H1 (cell line): ENCODE measurements around the gene ZIC5. TPM values are rescaled to one million over a fixed set of nuclear protein-coding genes. Genes with fewer than 3 reads are reported as not detected.

Source experiments
- SAP30 ChIP-seq: fragments of 300-600 bp; sonication (generic); IDR thresholded peaks from 2 replicates; pipeline ENCODE4 v1.7.1; 2012; ENCODE audit warnings: low read length, moderate library complexity, mild to moderate bottlenecking, inconsistent platforms; ENCODE audit not compliant: insufficient read depth, insufficient replicate concordance
- polyA plus RNA-seq, 7 experiments: library from polyadenylated mRNA; depleted of rRNA in 3 of 7; stranded (reverse) in 5 of 7; unstranded in 2 of 7; fragments of >200 nt in 5 of 7; fragments of 200-250 nt in 2 of 7; gene quantifications; 1 replicate in 5 of 7; 2 replicates in 1 of 7; 4 replicates in 1 of 7; pipeline versions ENCODE4 v1.2.1 to v1.2.3, GENCODE V29; 2011 to 2013; ENCODE audit warnings: missing spikeins in 2 of 7, mixed read lengths in 2 of 7
- total RNA-seq: library from RNA; stranded (reverse); fragmentation: NEBNext Ultra II Directional; extraction: Animal tissue kit (Norgen Biotek cat#: 25700); gene quantifications from 2 replicates; pipeline ENCODE4 v1.2.1, GENCODE V29; 2021

Gene ZIC5
- total and polyA plus RNA-seq, 2 of the 8 experiments (the other 6 are each of a cell fraction or from before 2014, with no cell fraction given): 14.2 to 52.7 TPM

DNA sequence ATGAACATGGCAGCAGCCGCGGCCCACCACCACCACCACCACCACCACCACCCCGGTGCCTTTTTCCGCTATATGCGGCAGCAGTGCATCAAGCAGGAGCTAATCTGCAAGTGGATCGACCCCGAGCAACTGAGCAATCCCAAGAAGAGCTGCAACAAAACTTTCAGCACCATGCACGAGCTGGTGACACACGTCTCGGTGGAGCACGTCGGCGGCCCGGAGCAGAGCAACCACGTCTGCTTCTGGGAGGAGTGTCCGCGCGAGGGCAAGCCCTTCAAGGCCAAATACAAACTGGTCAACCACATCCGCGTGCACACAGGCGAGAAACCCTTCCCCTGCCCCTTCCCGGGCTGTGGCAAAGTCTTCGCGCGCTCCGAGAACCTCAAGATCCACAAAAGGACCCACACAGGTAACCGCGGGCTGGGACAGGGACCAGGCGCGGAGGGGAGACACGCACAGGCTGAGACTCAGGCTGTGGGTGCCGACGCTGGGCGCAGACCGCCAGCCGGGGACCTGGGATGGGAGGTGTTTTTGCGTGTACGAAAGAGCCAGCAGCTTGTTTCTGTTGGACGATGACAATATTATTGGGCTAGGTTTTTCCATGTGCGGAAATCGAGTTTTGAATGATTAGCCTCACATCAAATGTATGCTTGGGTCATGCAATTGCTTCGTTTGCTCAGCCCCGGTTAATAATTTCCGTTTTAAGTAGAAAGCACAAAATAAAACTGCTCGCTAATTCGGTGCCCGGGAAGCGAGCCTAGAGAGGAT, 11.3 kb upstream of the ZIC5 start (continued):
- peak; percentile 68 for TF ChIP-seq SAP30
